Cerebellar cortex (tissue), 1 donor: ENCODE results near the gene MAP1LC3B.
"Not testable (repeated sequence)": the region's sequence is repeated elsewhere in the genome, so short reads cannot be mapped to it uniquely, and the experiment has no call there.

Experiments
- DNase-seq: peaks from one replicate; pipeline ENCODE4 v3.0.0-alpha.2; 2015; ENCODE audit warnings: low spot score

The MAP1LC3B gene

GRCh38 chr16:87380881-87381280 lies 11.3 kb upstream of the MAP1LC3B start:
- DNase-seq, result no peak

- no peak for DNase-seq
Observed at GRCh38 chr16:87382023-87382785, 9.9 kb upstream of the MAP1LC3B start.

- peak; percentile 87 for DNase-seq
Observed at GRCh38 chr16:87383505-87384161, 8.5 kb upstream of the MAP1LC3B start, which contains the start of gene FBXO31. Gene FBXO31 (minus strand): TSS chr16:87383776. CDS start chr16:87383744, 32 bp downstream.

GRCh38 chr16:87384162-87384874 lies 7.8 kb upstream of the MAP1LC3B start:
- no peak for DNase-seq

- DNase-seq, result not testable (repeated sequence)
Observed at GRCh38 chr16:87384875-87385167, 7.3 kb upstream of the MAP1LC3B start.

GRCh38 chr16:87387942-87388817 lies 4.0 kb upstream of the MAP1LC3B start:
- DNase-seq, result peak; percentile 100

GRCh38 chr16:87388818-87389134 lies 3.4 kb upstream of the MAP1LC3B start:
- DNase-seq, result no peak

- no peak for DNase-seq
Observed at GRCh38 chr16:87389245-87389644, 2.9 kb upstream of the MAP1LC3B start.

- DNase-seq, result not testable (repeated sequence)
Observed at GRCh38 chr16:87389914-87390313, 2.2 kb upstream of the MAP1LC3B start.

GRCh38 chr16:87390641-87391323 lies 1.4 kb upstream of the MAP1LC3B start:
- no peak for DNase-seq

GRCh38 chr16:87391324-87391949 lies 699 bp upstream of the MAP1LC3B start:
- DNase-seq, result no peak

GRCh38 chr16:87392821-87393679 lies 914 bp downstream of the MAP1LC3B start:
- DNase-seq, result peak; percentile 67

- DNase-seq, result no peak
Observed at GRCh38 chr16:87393680-87394055, 1.5 kb downstream of the MAP1LC3B start.

- DNase-seq, result no peak
Observed at GRCh38 chr16:87395181-87395842, 3.2 kb downstream of the MAP1LC3B start.

GRCh38 chr16:87404764-87405625 lies 12.9 kb downstream of the MAP1LC3B start:
- no peak for DNase-seq

- DNase-seq, result no peak
Observed at GRCh38 chr16:87406495-87407088, 14.5 kb downstream of the MAP1LC3B start.

GRCh38 chr16:87407511-87408112 lies 15.5 kb downstream of the MAP1LC3B start:
- peak; percentile 57 for DNase-seq

GRCh38 chr16:87409153-87409552 lies 17.0 kb downstream of the MAP1LC3B start:
- DNase-seq, result no peak
